HL-60/S4 treated with phorbol 12-myristate 13-acetate at 8.2 ng/mL for 4 days and 3 days (cell line): ENCODE measurements around the gene SPTAN1.
"Not testable (repeated sequence)": the region's sequence is repeated elsewhere in the genome, so short reads cannot be mapped to it uniquely, and the experiment has no call there.

Experiments used
- in situ Hi-C: fragments of 300-500 bp; cut with MboI; formaldehyde crosslinking; loops from 2 replicates; pipeline ENCODE4 v1.15.0; 2022; ENCODE audit warnings: low sequenced_read_pairs

SPTAN1 gene

GRCh38 chr9:128656416-128657343, 104.3 kb downstream of the SPTAN1 start, which contains the start of gene DYNC2I2:
Gene DYNC2I2, minus strand, starts transcription at chr9:128656847. Its CDS starts 121 bp downstream, at chr9:128656726.
- in situ Hi-C loops: no loop called here

GRCh38 chr9:128657344-128657704, 104.9 kb downstream of the SPTAN1 start:
- in situ Hi-C loops: no loop called here

DNA sequence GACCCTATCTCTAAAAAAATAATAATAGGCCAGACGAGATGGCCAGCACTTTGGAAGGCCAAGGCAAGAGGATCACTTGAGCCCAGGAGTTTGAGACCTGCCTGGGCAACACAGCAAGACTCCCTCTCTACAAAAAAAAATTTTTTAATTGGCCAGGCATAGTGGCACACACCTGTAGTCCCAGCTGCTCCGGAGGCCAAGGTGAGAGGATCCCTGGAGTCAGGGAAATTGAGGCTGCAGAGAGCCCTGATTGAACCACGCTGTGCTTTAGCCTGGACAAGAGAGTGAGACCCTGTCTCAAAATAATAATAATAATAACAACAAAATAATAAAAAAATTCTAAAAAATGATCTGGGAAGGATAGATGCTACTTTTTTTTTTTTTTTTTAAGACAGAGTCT, 105.4 kb downstream of the SPTAN1 start:
- in situ Hi-C loops: no loop called here

DNA sequence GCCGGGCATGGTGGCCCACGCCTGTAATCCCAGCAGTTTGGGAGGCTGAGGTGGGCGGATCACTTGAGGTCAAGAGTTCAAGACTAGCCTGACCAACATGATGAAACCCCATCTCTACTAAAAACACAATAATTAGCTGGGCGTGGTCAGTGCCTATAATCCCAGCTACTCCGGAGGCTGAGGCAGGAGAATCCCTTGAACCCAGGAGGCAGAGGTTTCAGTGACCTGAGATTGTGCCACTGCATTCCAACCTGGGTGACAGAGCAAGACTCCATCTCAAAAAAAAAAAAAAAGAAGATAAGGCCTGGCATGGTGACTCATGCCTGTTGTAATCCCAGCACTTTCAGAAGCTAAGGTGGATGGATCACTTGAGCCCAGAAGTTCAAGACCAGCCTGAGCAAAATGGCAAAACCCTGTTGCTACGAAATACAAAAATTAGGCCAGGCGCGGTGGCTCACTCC, 114.1 kb downstream of the SPTAN1 start:
- in situ Hi-C loops: not testable (repeated sequence)

DNA sequence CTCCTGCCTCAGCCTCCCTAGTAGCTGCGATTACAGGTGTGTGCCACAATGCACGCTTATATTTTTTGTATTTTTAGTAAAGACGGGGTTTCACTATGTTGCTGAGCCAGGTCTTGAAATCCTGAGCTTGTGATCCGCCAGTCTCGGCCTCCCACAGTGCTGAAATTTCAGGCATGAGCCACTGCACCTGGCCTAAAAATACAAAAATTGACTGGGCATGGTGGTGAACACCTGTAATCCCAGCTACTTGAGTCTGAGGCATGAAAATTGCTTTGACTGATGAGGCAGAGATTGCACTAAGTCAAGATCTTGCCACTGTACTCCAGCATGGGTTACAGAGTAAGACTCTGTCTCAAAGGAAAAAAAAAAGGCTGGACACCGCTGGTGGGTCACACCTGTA, 117.4 kb downstream of the SPTAN1 start:
- in situ Hi-C loops: no loop called here

DNA sequence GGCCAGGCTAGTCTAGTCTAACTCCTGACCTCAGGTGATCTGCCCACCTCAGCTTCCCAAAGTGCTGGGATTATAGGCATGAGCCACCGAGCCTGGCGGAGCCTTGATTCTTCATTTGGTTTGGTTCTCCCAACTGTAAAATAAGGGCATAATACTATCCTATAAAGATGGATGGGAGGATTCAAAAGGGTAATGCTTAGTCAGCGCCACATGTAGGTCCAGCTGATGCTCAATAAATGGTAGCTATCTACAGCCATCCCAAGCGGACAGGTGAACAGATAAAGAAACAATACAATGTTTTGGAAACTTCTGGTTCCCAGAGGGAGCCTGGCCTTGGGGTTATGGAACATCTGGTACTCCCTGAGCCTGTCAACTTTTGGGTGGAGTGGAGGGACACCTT, 123.0 kb downstream of the SPTAN1 start:
- in situ Hi-C loops: no loop called here

GRCh38 chr9:128677794-128678193, 125.4 kb downstream of the SPTAN1 start:
- in situ Hi-C loops: no loop called here
